Measurements from ENCODE around the gene PEX5L.

DNA sequence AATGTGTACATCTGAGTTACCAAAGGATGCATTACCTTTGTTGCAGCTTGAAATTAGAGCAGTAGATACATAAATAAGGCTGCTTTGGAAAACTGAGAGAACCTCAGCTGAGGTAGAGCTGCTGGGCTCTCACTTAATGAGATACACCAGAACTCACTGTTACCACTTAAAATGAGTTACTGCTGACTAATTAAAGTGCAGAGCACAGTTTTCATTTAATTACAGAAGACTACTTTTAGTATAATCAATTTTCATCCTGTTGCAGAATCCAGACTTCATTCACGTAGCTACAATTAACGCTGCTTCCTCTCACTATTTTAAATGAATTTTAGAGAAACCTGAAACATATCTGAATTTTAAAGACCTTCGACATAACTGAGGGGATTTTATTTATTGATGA lies 214.4 kb downstream of the PEX5L start:
- TF ChIP-seq, protein P1, sequence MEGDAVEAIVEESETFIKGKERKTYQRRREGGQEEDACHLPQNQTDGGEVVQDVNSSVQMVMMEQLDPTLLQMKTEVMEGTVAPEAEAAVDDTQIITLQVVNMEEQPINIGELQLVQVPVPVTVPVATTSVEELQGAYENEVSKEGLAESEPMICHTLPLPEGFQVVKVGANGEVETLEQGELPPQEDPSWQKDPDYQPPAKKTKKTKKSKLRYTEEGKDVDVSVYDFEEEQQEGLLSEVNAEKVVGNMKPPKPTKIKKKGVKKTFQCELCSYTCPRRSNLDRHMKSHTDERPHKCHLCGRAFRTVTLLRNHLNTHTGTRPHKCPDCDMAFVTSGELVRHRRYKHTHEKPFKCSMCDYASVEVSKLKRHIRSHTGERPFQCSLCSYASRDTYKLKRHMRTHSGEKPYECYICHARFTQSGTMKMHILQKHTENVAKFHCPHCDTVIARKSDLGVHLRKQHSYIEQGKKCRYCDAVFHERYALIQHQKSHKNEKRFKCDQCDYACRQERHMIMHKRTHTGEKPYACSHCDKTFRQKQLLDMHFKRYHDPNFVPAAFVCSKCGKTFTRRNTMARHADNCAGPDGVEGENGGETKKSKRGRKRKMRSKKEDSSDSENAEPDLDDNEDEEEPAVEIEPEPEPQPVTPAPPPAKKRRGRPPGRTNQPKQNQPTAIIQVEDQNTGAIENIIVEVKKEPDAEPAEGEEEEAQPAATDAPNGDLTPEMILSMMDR (conservative IDR thresholded peaks at IDR 0.05 in 1 of 2, IDR thresholded peaks at IDR 0.05 in 1 of 2; ENCODE audit: low read depth in 1 of 2, low read length in 2 of 2), result no peak
- TF ChIP-seq EZH2 (IDR thresholded peaks at IDR 0.05; ENCODE audit: low read length, missing control alignments), result no peak

All from fibroblast of lung (primary cell).